ENCODE results near the gene MON1A. TPM values are rescaled to one million over a fixed set of nuclear protein-coding genes. Genes with fewer than 3 reads are reported as not detected.
"Not testable (repeated sequence)": the region's sequence is repeated elsewhere in the genome, so short reads cannot be mapped to it uniquely, and the experiment has no call there.

Gene MON1A
- total and polyA plus RNA-seq, 7 donors, result 5.4 to 16.3 (median 10.4) TPM

DNA sequence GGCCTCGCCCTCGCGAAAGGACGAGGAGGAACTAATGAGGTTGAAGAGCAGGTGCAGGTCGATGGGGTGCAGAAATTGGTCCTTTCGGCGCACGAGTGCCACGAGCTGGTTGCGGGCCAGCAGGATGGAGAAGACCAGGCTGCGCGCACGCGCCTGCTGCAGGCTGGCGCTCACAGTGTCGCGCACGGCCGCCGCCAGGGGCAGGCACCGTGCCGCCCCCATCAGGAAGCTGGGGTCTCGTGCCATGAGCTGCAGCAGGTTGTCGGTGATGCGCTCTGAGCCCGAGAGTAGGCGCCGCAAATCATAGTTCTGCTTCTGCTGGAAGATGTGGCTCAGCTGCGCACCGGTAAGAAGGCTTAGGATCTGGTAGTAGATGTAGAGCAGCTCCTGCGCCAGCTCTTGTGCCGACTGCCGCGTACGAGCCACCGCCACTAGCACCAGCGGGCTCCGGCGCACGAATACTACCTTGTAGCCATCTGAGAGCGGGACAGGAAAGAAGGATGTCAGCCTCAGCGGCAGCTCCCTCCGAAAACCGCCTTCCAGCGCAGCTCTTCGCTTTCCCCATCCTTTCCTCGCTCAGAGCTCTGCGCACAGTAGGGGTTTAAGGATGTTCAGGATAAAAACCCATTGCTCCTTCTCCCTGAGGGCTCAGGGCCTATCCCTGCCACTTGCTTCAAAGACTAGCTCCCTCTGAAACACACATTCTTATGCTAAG lies 19.0 kb downstream of the MON1A start:
- H3K36me3 ChIP-seq, result peaks cover 0 to 42% (median 15%) of the 10 kb centered on the region in 4 donors
- TF ChIP-seq POLR2AphosphoS5 (IDR thresholded peaks at IDR 0.05), result no peak
- no peak for TF ChIP-seq POLR2A (IDR thresholded peaks at IDR 0.05)
- no peak for TF ChIP-seq EP300 (IDR thresholded peaks at IDR 0.05)
- TF ChIP-seq, protein P1, sequence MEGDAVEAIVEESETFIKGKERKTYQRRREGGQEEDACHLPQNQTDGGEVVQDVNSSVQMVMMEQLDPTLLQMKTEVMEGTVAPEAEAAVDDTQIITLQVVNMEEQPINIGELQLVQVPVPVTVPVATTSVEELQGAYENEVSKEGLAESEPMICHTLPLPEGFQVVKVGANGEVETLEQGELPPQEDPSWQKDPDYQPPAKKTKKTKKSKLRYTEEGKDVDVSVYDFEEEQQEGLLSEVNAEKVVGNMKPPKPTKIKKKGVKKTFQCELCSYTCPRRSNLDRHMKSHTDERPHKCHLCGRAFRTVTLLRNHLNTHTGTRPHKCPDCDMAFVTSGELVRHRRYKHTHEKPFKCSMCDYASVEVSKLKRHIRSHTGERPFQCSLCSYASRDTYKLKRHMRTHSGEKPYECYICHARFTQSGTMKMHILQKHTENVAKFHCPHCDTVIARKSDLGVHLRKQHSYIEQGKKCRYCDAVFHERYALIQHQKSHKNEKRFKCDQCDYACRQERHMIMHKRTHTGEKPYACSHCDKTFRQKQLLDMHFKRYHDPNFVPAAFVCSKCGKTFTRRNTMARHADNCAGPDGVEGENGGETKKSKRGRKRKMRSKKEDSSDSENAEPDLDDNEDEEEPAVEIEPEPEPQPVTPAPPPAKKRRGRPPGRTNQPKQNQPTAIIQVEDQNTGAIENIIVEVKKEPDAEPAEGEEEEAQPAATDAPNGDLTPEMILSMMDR (IDR thresholded peaks at IDR 0.05), result no peak
- 88 to 95% methylated on average over 48 of the region's 48 CpGs for WGBS, 2 donors

DNA sequence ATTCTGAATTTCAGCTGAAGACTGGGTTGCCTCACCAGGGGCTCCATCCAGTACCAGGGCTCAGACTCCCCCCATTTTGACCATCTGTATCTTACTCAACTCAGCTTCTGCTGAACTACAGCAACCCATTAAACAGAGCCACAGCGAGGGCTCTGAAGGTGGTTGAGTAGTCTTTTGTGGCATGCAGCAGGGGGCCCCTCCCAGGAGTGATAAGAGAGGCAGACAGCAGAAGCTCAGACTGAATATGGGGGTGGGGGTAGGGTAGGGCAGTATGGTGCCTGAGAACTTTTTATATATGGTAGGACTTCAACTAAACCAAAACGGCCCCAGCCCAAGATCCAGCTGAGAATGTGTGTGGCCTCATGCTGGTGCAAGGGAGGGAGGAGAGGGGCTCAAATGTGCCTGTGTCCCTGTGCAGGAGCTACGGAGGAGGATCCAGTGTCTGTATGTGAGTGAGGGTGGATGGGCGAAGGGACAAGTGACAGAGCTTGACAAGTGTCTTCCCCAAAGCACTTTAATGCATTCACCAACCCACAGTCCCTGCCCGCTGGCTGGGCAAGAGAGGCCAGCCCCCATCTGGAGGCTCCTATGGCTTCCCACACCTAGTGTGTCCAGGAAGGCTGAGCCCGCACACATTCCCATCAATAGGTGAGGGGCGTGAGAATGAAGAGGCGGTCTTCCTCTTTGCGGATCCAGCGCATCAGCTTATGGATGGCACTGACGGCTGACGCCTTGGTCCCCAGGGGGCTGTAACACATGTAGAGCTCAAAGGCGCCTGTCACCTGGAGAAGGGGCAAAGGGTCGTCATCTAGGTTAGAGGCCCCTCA lies 21.0 kb downstream of the MON1A start:
- H3K4me1 ChIP-seq, result peaks cover 0 to 23% (median 17%) of the 10 kb centered on the region in 4 donors
- no peaks in the 10 kb centered on the region for H3K27me3 ChIP-seq
- H3K27ac ChIP-seq, result no peak overlapping the region
- H3K9me3 ChIP-seq, result no peaks in the 10 kb centered on the region
- intact Hi-C loops (cut with DNase I), result no loop called here
- TF ChIP-seq, protein P1 (IDR thresholded peaks at IDR 0.05), result no peak
- TF ChIP-seq POLR2A (IDR thresholded peaks at IDR 0.05) (no peak), EP300 (IDR thresholded peaks at IDR 0.05) (no peak), POLR2AphosphoS5 (IDR thresholded peaks at IDR 0.05) (no peak)
- peaks cover 0 to 42% (median 15%) of the 10 kb centered on the region in 4 donors for H3K36me3 ChIP-seq
- WGBS, 2 donors, result 95 to 96% methylated on average over 14 of the region's 14 CpGs
- DNase-seq, result no peak
- no peak overlapping the region for H3K4me3 ChIP-seq

More for the DNA sequence above, 19.0 kb downstream of the MON1A start:
- DNase-seq, result no peak
- Histone ChIP-seq H3K27me3 (no peaks in the 10 kb centered on the region), H3K4me1 (peaks cover 0 to 11% (median 11%) of the 10 kb centered on the region in 4 donors), H3K9me3 (no peaks in the 10 kb centered on the region), H3K27ac (no peak overlapping the region), H3K4me3 (no peak overlapping the region)
- intact Hi-C loops (cut with DNase I), result no loop called here

DNA sequence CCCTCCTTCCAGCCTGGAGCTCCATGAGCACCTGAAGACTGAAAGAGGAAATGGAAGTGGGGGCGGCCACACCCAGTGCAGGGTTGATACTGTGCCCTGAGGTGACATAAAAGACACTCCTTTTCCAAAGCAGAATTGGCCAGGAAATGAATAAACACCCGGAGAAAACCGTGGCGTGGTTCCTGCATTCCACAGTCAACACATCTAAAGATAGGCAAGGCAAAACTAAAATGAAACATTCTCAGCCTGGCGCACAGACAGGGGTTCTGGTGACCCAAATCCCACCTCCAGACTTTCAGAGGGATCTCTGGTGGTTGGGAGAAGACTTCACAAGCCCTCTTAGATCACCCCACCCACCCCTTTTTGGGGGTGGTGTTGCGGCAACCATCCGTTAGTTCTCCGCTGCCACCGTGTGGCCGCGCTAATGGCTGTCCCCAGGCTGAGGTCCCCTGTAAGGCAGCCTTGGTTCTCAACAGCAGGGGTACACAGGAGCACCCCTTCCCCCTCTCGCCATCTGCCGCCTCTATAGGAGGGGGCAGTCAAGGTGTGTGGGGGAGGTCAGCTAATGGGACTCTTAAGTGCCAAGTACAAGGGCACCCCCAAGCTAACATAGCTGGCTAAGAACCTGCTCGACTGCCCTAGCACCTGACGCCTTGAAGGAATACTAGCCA lies 23.4 kb downstream of the MON1A start:
- DNase-seq, result no peak
- H3K4me3 ChIP-seq, result peak overlapping the region in 3 of 4 donors; percentile 30 to 38 (median 35)
- intact Hi-C loops (cut with DNase I), result loop anchor here (1.0 kb wide), 1 partner anchor 104 kb away; no protein-coding TSS in a partner anchor
- TF ChIP-seq EP300 (IDR thresholded peaks at IDR 0.05), result no peak
- peak in 1 of 4 donors; percentile 18 for TF ChIP-seq POLR2AphosphoS5 (IDR thresholded peaks at IDR 0.05)
- TF ChIP-seq, protein P1 (IDR thresholded peaks at IDR 0.05), result peak; percentile 24 to 80 (median 58)
- H3K9me3 ChIP-seq, result no peaks in the 10 kb centered on the region
- H3K27ac ChIP-seq, result peak overlapping the region; percentile 32 to 61 (median 46)
- no peaks in the 10 kb centered on the region for H3K27me3 ChIP-seq
- peaks cover 0 to 22% (median 15%) of the 10 kb centered on the region in 4 donors for H3K36me3 ChIP-seq
- WGBS, 2 donors, result 4 to 16% methylated on average over 15 of the region's 15 CpGs
- peaks cover 0 to 34% (median 22%) of the 10 kb centered on the region in 4 donors for H3K4me1 ChIP-seq

DNA sequence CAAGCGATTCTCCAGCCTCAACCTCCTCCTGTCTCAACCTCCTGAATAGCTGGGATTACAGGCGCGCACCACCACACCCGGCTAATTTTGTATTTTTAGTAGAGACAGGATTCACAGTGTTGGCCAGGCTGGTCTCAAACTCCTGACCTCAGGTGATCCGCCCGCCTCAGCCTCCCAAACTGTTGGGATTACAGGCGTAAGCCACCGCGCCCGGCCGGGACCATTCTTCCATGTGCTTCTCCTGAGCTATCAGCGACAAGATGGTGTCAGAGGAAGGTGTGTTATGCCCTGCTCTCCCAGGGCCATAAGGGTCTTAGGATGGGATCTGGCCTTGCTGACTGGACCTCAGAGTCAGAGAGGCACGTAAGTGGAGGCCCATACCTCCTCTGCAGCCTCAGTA lies 25.2 kb downstream of the MON1A start:
- DNase-seq, H3K9me3 ChIP-seq, H3K36me3 ChIP-seq, H3K27me3 ChIP-seq: not testable (repeated sequence)
- H3K27ac ChIP-seq, result peak overlapping the region; percentile 22 to 64 (median 57)
- peaks cover 0 to 44% (median 22%) of the 10 kb centered on the region in 4 donors for H3K4me1 ChIP-seq
- peak overlapping the region in 1 of 4 donors; percentile 42 for H3K4me3 ChIP-seq
- WGBS, 2 donors, result 91 to 94% methylated on average over 13 of the region's 13 CpGs
- intact Hi-C loops (cut with DNase I), result loop anchor here (5.0 kb wide), 1 partner anchor 202 kb away; no protein-coding TSS in a partner anchor
